HL-60 (cell line): ENCODE results near the gene FAM53B.

ENCODE experiments used
- GABPA ChIP-seq: IDR thresholded peaks from 2 replicates; pipeline ENCODE4 v1.6.1; 2012; ENCODE audit warnings: low read depth
- POLR2AphosphoS5 ChIP-seq: IDR thresholded peaks from 2 replicates; pipeline ENCODE4 v1.6.1; 2012; ENCODE audit warnings: low read depth
- TF ChIP-seq, protein P1 (sequence below): IDR thresholded peaks from one replicate; pipeline ENCODE4 v1.5.1; 2011; ENCODE audit warnings: low read length, control low read depth, inconsistent platforms; ENCODE audit not compliant: insufficient read depth
- TF ChIP-seq, protein P2 (sequence below): IDR thresholded peaks from 2 replicates; pipeline ENCODE4 v1.6.1; 2012; ENCODE audit warnings: low read depth; ENCODE audit not compliant: insufficient replicate concordance

DNA sequence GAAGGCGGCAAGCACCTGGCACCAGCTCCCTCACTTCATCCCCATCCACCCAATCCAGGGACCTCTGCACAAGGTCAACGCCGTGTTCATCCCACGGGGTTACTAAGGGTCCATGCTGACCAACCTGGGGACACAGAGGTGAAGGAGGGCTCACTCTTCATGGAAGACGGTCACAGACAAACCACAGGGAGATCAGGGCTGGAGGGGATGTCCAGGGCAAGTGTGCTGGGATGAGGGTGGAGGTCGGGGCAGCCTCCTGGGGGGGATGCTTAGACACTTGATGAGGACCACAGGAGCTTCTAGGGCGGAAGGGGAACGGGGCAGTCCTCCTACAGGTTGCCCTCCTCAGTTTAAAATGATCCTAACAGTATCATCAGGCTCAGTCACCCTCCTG lies 46.7 kb downstream of the FAM53B start:
- TF ChIP-seq, protein P1, sequence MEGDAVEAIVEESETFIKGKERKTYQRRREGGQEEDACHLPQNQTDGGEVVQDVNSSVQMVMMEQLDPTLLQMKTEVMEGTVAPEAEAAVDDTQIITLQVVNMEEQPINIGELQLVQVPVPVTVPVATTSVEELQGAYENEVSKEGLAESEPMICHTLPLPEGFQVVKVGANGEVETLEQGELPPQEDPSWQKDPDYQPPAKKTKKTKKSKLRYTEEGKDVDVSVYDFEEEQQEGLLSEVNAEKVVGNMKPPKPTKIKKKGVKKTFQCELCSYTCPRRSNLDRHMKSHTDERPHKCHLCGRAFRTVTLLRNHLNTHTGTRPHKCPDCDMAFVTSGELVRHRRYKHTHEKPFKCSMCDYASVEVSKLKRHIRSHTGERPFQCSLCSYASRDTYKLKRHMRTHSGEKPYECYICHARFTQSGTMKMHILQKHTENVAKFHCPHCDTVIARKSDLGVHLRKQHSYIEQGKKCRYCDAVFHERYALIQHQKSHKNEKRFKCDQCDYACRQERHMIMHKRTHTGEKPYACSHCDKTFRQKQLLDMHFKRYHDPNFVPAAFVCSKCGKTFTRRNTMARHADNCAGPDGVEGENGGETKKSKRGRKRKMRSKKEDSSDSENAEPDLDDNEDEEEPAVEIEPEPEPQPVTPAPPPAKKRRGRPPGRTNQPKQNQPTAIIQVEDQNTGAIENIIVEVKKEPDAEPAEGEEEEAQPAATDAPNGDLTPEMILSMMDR: no peak
- TF ChIP-seq POLR2AphosphoS5: no peak
- no peak for TF ChIP-seq GABPA
- TF ChIP-seq, protein P2, sequence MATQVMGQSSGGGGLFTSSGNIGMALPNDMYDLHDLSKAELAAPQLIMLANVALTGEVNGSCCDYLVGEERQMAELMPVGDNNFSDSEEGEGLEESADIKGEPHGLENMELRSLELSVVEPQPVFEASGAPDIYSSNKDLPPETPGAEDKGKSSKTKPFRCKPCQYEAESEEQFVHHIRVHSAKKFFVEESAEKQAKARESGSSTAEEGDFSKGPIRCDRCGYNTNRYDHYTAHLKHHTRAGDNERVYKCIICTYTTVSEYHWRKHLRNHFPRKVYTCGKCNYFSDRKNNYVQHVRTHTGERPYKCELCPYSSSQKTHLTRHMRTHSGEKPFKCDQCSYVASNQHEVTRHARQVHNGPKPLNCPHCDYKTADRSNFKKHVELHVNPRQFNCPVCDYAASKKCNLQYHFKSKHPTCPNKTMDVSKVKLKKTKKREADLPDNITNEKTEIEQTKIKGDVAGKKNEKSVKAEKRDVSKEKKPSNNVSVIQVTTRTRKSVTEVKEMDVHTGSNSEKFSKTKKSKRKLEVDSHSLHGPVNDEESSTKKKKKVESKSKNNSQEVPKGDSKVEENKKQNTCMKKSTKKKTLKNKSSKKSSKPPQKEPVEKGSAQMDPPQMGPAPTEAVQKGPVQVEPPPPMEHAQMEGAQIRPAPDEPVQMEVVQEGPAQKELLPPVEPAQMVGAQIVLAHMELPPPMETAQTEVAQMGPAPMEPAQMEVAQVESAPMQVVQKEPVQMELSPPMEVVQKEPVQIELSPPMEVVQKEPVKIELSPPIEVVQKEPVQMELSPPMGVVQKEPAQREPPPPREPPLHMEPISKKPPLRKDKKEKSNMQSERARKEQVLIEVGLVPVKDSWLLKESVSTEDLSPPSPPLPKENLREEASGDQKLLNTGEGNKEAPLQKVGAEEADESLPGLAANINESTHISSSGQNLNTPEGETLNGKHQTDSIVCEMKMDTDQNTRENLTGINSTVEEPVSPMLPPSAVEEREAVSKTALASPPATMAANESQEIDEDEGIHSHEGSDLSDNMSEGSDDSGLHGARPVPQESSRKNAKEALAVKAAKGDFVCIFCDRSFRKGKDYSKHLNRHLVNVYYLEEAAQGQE: no peak
